OCI-LY7 (cell line): ENCODE measurements around the gene GALNT1. TPM values are rescaled to one million over a fixed set of nuclear protein-coding genes. Genes with fewer than 3 reads are reported as not detected.

Experiments used
- BruUV-seq: library from RNA; stranded (reverse); fragments of 400-500 nt; replicated peaks from 2 replicates; lab custom pipeline; 2021; lab: Mats Ljungman, UMichigan
- CTCF ChIA-PET: fragments of 300-600 bp; sonication (Branson Sonifier 250); formaldehyde crosslinking; loops from one replicate; lab custom pipeline; 2022; ENCODE audit warnings: antibody characterized with exemption; ENCODE audit not compliant: unreplicated experiment; lab: Charles Lee
- POLR2A ChIA-PET: fragments of 300-600 bp; sonication (Branson Sonifier 250); formaldehyde crosslinking; loops from one replicate; lab custom pipeline; 2022; ENCODE audit warnings: antibody characterized with exemption; lab: Charles Lee
- DNase-seq: peaks from one replicate; pipeline ENCODE4 v3.0.0-alpha.2; 2015; ENCODE audit warnings: low spot score
- H2AFZ ChIP-seq: fragments of 200-600 bp; sonication (generic), shearing (Covaris generic); 2 replicates; pipeline ENCODE4 v1.6.1; 2014; ENCODE audit warnings: mild to moderate bottlenecking, antibody characterized with exemption, low read length, moderate library complexity
- H3K27ac ChIP-seq: fragments of 200-600 bp; sonication (generic); 2 replicates; pipeline ENCODE4 v1.5.1; 2014; ENCODE audit warnings: mixed run types, low read depth, mild to moderate bottlenecking, moderate library complexity, low read length, inconsistent platforms; ENCODE audit not compliant: poor library complexity, severe bottlenecking
- H3K36me3 ChIP-seq: fragments of 200-600 bp; sonication (generic); 2 replicates; pipeline ENCODE4 v1.6.1; 2014; ENCODE audit warnings: mild to moderate bottlenecking, antibody characterized with exemption, low read length, moderate library complexity, mixed read lengths; ENCODE audit not compliant: insufficient read depth
- H3K4me1 ChIP-seq: fragments of 200-600 bp; sonication (generic); 2 replicates; pipeline ENCODE4 v1.5.1; 2014; ENCODE audit warnings: mild to moderate bottlenecking, low read length; ENCODE audit not compliant: insufficient read depth, poor library complexity, severe bottlenecking
- H3K4me2 ChIP-seq: fragments of 200-600 bp; sonication (generic); 2 replicates; pipeline ENCODE4 v1.6.1; 2014; ENCODE audit warnings: mild to moderate bottlenecking, low read length
- H3K4me3 ChIP-seq: fragments of 200-600 bp; sonication (generic); 2 replicates; pipeline ENCODE4 v1.5.1; 2014; ENCODE audit warnings: mild to moderate bottlenecking, low read depth, low read length; ENCODE audit not compliant: poor library complexity, severe bottlenecking
- H3K79me2 ChIP-seq: fragments of 200-600 bp; sonication (generic); 2 replicates; pipeline ENCODE4 v1.6.1; 2016; ENCODE audit warnings: low read depth, mild to moderate bottlenecking, low read length, moderate library complexity, mixed read lengths; ENCODE audit not compliant: insufficient read depth
- H3K9me2 ChIP-seq: fragments of 200-600 bp; sonication (generic); 2 replicates; pipeline ENCODE4 v1.6.1; 2016; ENCODE audit warnings: mild to moderate bottlenecking, low read length, mixed read lengths; ENCODE audit not compliant: insufficient read depth
- H3K9me3 ChIP-seq: fragments of 200-600 bp; sonication (generic); 2 replicates; pipeline ENCODE4 v1.6.1; 2014; ENCODE audit warnings: mild to moderate bottlenecking, mixed run types, low read length, mixed read lengths
- H4K20me1 ChIP-seq: fragments of 200-600 bp; sonication (generic); 2 replicates; pipeline ENCODE4 v1.6.1; 2014; ENCODE audit warnings: mild to moderate bottlenecking, antibody characterized with exemption, low read length, moderate library complexity, mixed read lengths; ENCODE audit not compliant: insufficient read depth
- EZH2phosphoT487 ChIP-seq: fragments of 200-600 bp; sonication (generic); IDR thresholded peaks from 2 replicates; pipeline ENCODE4 v1.6.1; 2018; ENCODE audit warnings: low read depth, borderline replicate concordance, mild to moderate bottlenecking, mixed run types, antibody characterized with exemption, low read length, moderate library complexity, mixed read lengths
- intact Hi-C: fragments of 100-400 bp; cut with micrococcal nuclease; formaldehyde crosslinking; loops from one replicate; pipeline ENCODE4 v1.10.0; 2022; ENCODE audit not compliant: unreplicated experiment
- total RNA-seq, 2 experiments: library from RNA; depleted of rRNA in 1 of 2; stranded (reverse); fragments of >200 nt in 1 of 2; shearing (Covaris generic) in 1 of 2; gene quantifications; 2 replicates each; pipeline ENCODE4 v1.2.3, GENCODE V29; 2014 to 2022
- TF ChIP-seq, protein P1 (sequence below): fragments of 200-600 bp; sonication (generic); conservative IDR thresholded peaks from 2 replicates; pipeline ENCODE4 v1.5.1; 2014; ENCODE audit warnings: mild to moderate bottlenecking, antibody characterized with exemption, low read length, moderate library complexity, mixed read lengths

GALNT1 gene
- total RNA-seq, 2 experiments from 2014 or later: 22.0 to 37.2 TPM

DNA sequence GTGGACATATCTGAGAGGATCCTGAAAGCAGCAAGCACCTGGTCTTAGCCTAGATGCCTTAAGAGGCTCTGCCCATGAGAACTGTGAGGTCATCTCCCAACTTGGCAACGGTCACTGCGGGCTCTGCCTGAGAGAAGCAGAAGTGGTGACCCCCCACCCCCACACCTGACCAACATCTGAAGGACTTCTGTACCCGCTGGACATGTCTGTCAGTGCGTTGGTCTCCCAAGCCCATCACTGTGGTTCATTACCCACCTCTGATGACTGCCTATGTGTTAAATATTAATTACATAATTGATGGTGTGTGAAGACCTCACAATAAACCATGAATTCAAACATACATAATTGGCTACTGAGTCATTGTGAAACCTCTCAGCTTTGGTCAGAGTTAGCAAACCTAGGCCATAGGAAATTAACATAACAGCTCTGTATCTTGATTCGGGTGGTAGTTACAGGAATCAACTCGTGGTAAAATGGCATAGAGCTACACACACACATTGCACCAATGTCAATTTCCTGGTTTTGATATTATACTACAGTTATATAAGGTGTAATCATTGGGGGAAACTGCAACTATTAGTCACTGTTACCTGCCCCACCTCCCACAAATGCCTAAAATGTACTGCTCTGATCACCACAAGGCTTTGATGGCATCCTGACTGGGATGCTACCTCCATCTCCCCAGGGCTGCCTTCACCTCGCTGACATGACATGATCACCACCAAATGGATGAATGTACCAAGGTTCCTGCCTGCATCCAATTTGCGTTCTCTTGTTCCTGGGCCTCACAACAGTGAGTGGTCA, 4.3 kb upstream of the GALNT1 start:
- no TSS peak for BruUV-seq
- H3K4me2 ChIP-seq: no peak overlapping the region
- ChIA-PET CTCF (no interaction called here), POLR2A (no interaction called here)
- H3K4me3 ChIP-seq: no peak overlapping the region
- no peaks in the 10 kb centered on the region for H3K9me2 ChIP-seq
- peaks cover 4% of the 10 kb centered on the region for H3K4me1 ChIP-seq
- no peaks in the 10 kb centered on the region for H3K9me3 ChIP-seq
- intact Hi-C loops: no loop called here
- no peak for DNase-seq
- TF ChIP-seq, protein P1, sequence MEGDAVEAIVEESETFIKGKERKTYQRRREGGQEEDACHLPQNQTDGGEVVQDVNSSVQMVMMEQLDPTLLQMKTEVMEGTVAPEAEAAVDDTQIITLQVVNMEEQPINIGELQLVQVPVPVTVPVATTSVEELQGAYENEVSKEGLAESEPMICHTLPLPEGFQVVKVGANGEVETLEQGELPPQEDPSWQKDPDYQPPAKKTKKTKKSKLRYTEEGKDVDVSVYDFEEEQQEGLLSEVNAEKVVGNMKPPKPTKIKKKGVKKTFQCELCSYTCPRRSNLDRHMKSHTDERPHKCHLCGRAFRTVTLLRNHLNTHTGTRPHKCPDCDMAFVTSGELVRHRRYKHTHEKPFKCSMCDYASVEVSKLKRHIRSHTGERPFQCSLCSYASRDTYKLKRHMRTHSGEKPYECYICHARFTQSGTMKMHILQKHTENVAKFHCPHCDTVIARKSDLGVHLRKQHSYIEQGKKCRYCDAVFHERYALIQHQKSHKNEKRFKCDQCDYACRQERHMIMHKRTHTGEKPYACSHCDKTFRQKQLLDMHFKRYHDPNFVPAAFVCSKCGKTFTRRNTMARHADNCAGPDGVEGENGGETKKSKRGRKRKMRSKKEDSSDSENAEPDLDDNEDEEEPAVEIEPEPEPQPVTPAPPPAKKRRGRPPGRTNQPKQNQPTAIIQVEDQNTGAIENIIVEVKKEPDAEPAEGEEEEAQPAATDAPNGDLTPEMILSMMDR: no peak
- TF ChIP-seq EZH2phosphoT487: no peak
- H2AFZ ChIP-seq: no peak overlapping the region
- no peaks in the 10 kb centered on the region for H4K20me1 ChIP-seq
- no peaks in the 10 kb centered on the region for H3K36me3 ChIP-seq
- H3K79me2 ChIP-seq: 0 out of 2 replicates have a peak, but pooled peaks cover 3% of the 10 kb centered on the region
- H3K27ac ChIP-seq: no peak overlapping the region

DNA sequence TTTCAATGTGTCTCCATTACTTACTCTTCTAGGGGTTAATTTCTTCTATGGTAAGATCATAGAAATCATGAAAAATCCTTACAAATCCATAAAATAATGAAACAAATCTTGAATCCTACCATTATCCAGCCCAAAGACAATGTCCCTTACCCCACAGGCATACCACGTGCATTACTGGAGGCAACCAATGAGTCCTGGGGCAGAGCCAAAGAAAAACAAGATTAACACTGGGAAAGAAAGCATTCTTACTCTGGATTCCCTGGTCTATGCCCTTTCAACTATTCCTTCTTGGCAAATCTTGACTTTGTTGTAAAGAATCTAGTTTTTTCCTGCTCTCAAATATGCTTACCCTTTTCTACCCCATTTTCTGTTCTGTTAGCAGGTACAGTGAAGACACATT, 3.1 kb upstream of the GALNT1 start:
- BruUV-seq: no TSS peak
- no peaks in the 10 kb centered on the region for H3K9me3 ChIP-seq
- ChIA-PET CTCF (no interaction called here), POLR2A (no interaction called here)
- no peaks in the 10 kb centered on the region; the same call in 1 of the 2 replicates for H4K20me1 ChIP-seq
- TF ChIP-seq, protein P1: no peak
- TF ChIP-seq EZH2phosphoT487: no peak
- H3K4me3 ChIP-seq: no peak overlapping the region
- peaks cover 16% of the 10 kb centered on the region for H3K4me1 ChIP-seq
- no peaks in the 10 kb centered on the region for H3K36me3 ChIP-seq
- H3K27ac ChIP-seq: no peak overlapping the region
- H3K4me2 ChIP-seq: no peak overlapping the region
- intact Hi-C loops: no loop called here
- 0 out of 2 replicates have a peak, but pooled peaks cover 8% of the 10 kb centered on the region for H3K79me2 ChIP-seq
- H2AFZ ChIP-seq: no peak overlapping the region
- H3K9me2 ChIP-seq: no peaks in the 10 kb centered on the region
- DNase-seq: no peak

DNA sequence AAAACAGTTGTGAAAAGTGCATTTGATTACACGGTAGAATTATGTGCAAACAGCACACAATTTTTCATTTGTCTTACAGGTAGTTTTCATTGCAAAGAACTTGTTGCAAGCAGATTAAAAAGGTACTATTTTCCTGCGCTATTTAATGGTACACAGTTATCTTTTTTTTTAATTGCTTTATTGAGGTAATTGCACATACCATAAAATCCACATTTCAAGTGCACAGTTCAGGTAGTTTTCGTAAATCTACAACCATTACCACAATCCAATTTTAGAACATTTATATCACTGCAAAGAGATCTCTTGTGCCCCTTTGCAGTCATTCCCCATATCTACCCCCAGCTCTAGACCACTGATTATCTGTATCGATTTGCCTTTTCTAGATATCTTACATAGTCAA, 2.6 kb upstream of the GALNT1 start:
- no peak overlapping the region for H2AFZ ChIP-seq
- no peaks in the 10 kb centered on the region; the same call in 1 of the 2 replicates for H4K20me1 ChIP-seq
- no peak overlapping the region for H3K4me3 ChIP-seq
- H3K4me1 ChIP-seq: peaks cover 18% of the 10 kb centered on the region
- no peaks in the 10 kb centered on the region for H3K9me2 ChIP-seq
- H3K36me3 ChIP-seq: no peaks in the 10 kb centered on the region
- no peak overlapping the region for H3K4me2 ChIP-seq
- intact Hi-C loops: no loop called here
- no peak for DNase-seq
- CTCF ChIA-PET: interaction anchor here (0.6 kb wide), 1 partner anchor 427 kb away, joined by 3 read pairs; no protein-coding TSS in a partner anchor
- POLR2A ChIA-PET: no interaction called here
- no peak for TF ChIP-seq EZH2phosphoT487
- TF ChIP-seq, protein P1: no peak
- H3K79me2 ChIP-seq: peaks cover 13% of the 10 kb centered on the region; the same call in 1 of the 2 replicates
- no peaks in the 10 kb centered on the region for H3K9me3 ChIP-seq
- BruUV-seq: no TSS peak
- H3K27ac ChIP-seq: no peak overlapping the region
